Tibial nerve (tissue), 4 donors: Measurements from ENCODE around the gene TMEFF2. TPM values are rescaled to one million over a fixed set of nuclear protein-coding genes. Genes with fewer than 3 reads are reported as not detected.

Experiments used
- DNase-seq, 2 donors: peaks; one replicate each; pipeline ENCODE4 v3.0.0-alpha.2; 2019; ENCODE audit warnings: low spot score in 2 of 2
- H3K27ac ChIP-seq, 4 donors: fragments of 200-600 bp; sonication (generic) in 3 of 4; one replicate each; pipeline ENCODE4 v1.5.1; 2017 to 2019; ENCODE audit warnings: mild to moderate bottlenecking in 1 of 4
- H3K27me3 ChIP-seq, 2 donors: fragments of 200-600 bp; sonication (generic) in 1 of 2; one replicate each; pipeline versions ENCODE4 v1.5.1 to v1.6.0; 2017 to 2019
- H3K36me3 ChIP-seq, 3 donors: fragments of 200-600 bp; sonication (generic); one replicate each; pipeline ENCODE4 v1.5.1; 2018 to 2019
- H3K4me1 ChIP-seq, 4 donors: fragments of 200-600 bp; sonication (generic) in 3 of 4; one replicate each; pipeline ENCODE4 v1.5.1; 2017 to 2019
- H3K4me3 ChIP-seq, 4 donors: fragments of 200-600 bp; sonication (generic) in 3 of 4; one replicate each; pipeline ENCODE4 v1.5.1; 2017 to 2019; ENCODE audit warnings: mild to moderate bottlenecking in 1 of 4, moderate library complexity in 1 of 4
- H3K9me3 ChIP-seq, 4 donors: fragments of 200-600 bp; sonication (generic) in 3 of 4; one replicate each; pipeline ENCODE4 v1.5.1; 2017 to 2019
- CTCF ChIP-seq, 5 experiments: fragments of 200-600 bp in 3 of 5; fragments of 450-650 bp in 2 of 5; sonication (generic) in 3 of 5; IDR thresholded peaks; one replicate each; pipeline ENCODE4 v1.5.1; 2016 to 2019; ENCODE audit warnings: antibody characterized with exemption in 5 of 5, mild to moderate bottlenecking in 3 of 5, moderate library complexity in 2 of 5
- EP300 ChIP-seq, 2 donors: sonication (generic); formaldehyde crosslinking; IDR thresholded peaks; one replicate each; pipeline ENCODE4 v1.6.1; 2017; ENCODE audit warnings: antibody characterized with exemption in 2 of 2, mild to moderate bottlenecking in 1 of 2
- POLR2A ChIP-seq, 2 donors: fragments of 450-650 bp; IDR thresholded peaks; one replicate each; pipeline ENCODE4 v1.6.1; 2017; ENCODE audit warnings: antibody characterized with exemption in 2 of 2, mild to moderate bottlenecking in 2 of 2, moderate library complexity in 2 of 2
- WGBS, 2 donors: methylation state at CpG; one replicate each; pipeline ENCODE4 v1.1.5; 2018; 5-methylcytosine and 5-hydroxymethylcytosine counted together
- total RNA-seq, 4 donors: library from RNA; depleted of rRNA; stranded (reverse); fragments of >200 nt; gene quantifications; one replicate each; pipeline ENCODE4 v1.1.0, GENCODE V29; 2016

The TMEFF2 gene
- total RNA-seq, 4 donors from 2014 or later, result not detected

GRCh38 chr2:192206399-192206798 lies 11.7 kb upstream of the TMEFF2 start:
- DNase-seq, result no peak
- Histone ChIP-seq H3K27ac (no peak overlapping the region), H3K9me3 (no peaks in the 10 kb centered on the region), H3K4me1 (no peaks in the 10 kb centered on the region), H3K27me3 (no peaks in the 10 kb centered on the region), H3K36me3 (no peaks in the 10 kb centered on the region), H3K4me3 (no peak overlapping the region)
- TF ChIP-seq CTCF (IDR thresholded peaks at IDR 0.05) (no peak), POLR2A (IDR thresholded peaks at IDR 0.05) (no peak), EP300 (IDR thresholded peaks at IDR 0.05) (no peak)
- 87 to 89% methylated on average over 9 of the region's 9 CpGs for WGBS, 2 donors

- H3K4me3 ChIP-seq, result no peak overlapping the region
- 79 to 89% methylated on average over 1 of the region's 1 CpG for WGBS, 2 donors
- H3K27me3 ChIP-seq, result peaks cover 0 to 23% of the 10 kb centered on the region in 2 donors
- no peak for DNase-seq
- no peaks in the 10 kb centered on the region for H3K36me3 ChIP-seq
- H3K4me1 ChIP-seq, result no peaks in the 10 kb centered on the region
- no peak overlapping the region for H3K27ac ChIP-seq
- no peak for TF ChIP-seq CTCF (IDR thresholded peaks at IDR 0.05)
- TF ChIP-seq EP300 (IDR thresholded peaks at IDR 0.05), result no peak
- no peak for TF ChIP-seq POLR2A (IDR thresholded peaks at IDR 0.05)
- no peaks in the 10 kb centered on the region for H3K9me3 ChIP-seq
These were observed 9.1 kb upstream of the TMEFF2 start for GRCh38 chr2:192203876-192204275.

GRCh38 chr2:192202373-192202772 lies 7.6 kb upstream of the TMEFF2 start:
- Histone ChIP-seq H3K36me3 (no peaks in the 10 kb centered on the region), H3K4me1 (peaks cover 0 to under 1% (median 0%) of the 10 kb centered on the region in 4 donors), H3K9me3 (no peaks in the 10 kb centered on the region), H3K4me3 (no peak overlapping the region), H3K27ac (no peak overlapping the region), H3K27me3 (peaks cover 0 to 38% of the 10 kb centered on the region in 2 donors)
- no peak for DNase-seq
- TF ChIP-seq POLR2A (IDR thresholded peaks at IDR 0.05) (no peak), EP300 (IDR thresholded peaks at IDR 0.05) (no peak), CTCF (IDR thresholded peaks at IDR 0.05) (no peak)
- 88 to 95% methylated on average over 3 of the region's 3 CpGs for whole genome bisulfite sequencing, 2 donors

- no peak for DNase-seq
- Histone ChIP-seq H3K36me3 (no peaks in the 10 kb centered on the region), H3K27me3 (peaks cover 4 to 50% of the 10 kb centered on the region in 2 donors), H3K9me3 (no peaks in the 10 kb centered on the region), H3K4me3 (no peak overlapping the region), H3K4me1 (peaks cover 0 to 13% (median 6%) of the 10 kb centered on the region in 4 donors), H3K27ac (no peak overlapping the region)
- WGBS, 2 donors, result 93 to 95% methylated on average over 1 of the region's 1 CpG
- no peak for TF ChIP-seq CTCF (IDR thresholded peaks at IDR 0.05)
These were observed 6.4 kb upstream of the TMEFF2 start for GRCh38 chr2:192201116-192201515.

GRCh38 chr2:192197357-192197756 lies 2.6 kb upstream of the TMEFF2 start:
- no peak for DNase-seq
- no peaks in the 10 kb centered on the region for H3K36me3 ChIP-seq
- H3K9me3 ChIP-seq, result no peaks in the 10 kb centered on the region
- H3K27ac ChIP-seq, result no peak overlapping the region
- H3K4me3 ChIP-seq, result no peak overlapping the region
- peaks cover 7 to 88% of the 10 kb centered on the region in 2 donors for H3K27me3 ChIP-seq
- no peak for TF ChIP-seq CTCF (IDR thresholded peaks at IDR 0.05)
- no peak for TF ChIP-seq POLR2A (IDR thresholded peaks at IDR 0.05)
- TF ChIP-seq EP300 (IDR thresholded peaks at IDR 0.05), result no peak
- 54 to 69% methylated on average over 1 of the region's 1 CpG for WGBS, 2 donors
- peaks cover 0 to 40% (median 30%) of the 10 kb centered on the region in 4 donors for H3K4me1 ChIP-seq
